ENCODE results near the gene CDK14.

CDK14 gene

GRCh38 chr7:91066627-91067026 lies 470.5 kb downstream of the CDK14 start:
- H3K27ac ChIP-seq (ENCODE audit: low read length): no peak overlapping the region
- H3K9me2 ChIP-seq (replicated peaks; ENCODE audit: insufficient read depth, low read length): no peaks in the 10 kb centered on the region
- no peak overlapping the region for H3K9ac ChIP-seq (ENCODE audit: low read length)
- no peaks in the 10 kb centered on the region; the same call in 1 of the 2 replicates for H4K20me1 ChIP-seq (ENCODE audit: insufficient read depth, low read length)
- no peaks in the 10 kb centered on the region; the same call in 1 of the 2 replicates for H3F3A ChIP-seq (ENCODE audit: insufficient read depth, low read length)
- H3K4me1 ChIP-seq (ENCODE audit: low read length): no peaks in the 10 kb centered on the region
- H3K9me3 ChIP-seq (replicated peaks; ENCODE audit: insufficient read depth, low read length): no peaks in the 10 kb centered on the region
- H3K4me3 ChIP-seq (ENCODE audit: low read length): no peak overlapping the region
- H2AFZ ChIP-seq (ENCODE audit: low read length): no peak overlapping the region
- peaks cover 4% of the 10 kb centered on the region; the same call in 1 of the 2 replicates for H3K79me2 ChIP-seq (ENCODE audit: low read length)
- DNase-seq: no peak
- TF ChIP-seq CTCF (IDR thresholded peaks at IDR 0.05; ENCODE audit: low read length) (no peak), EZH2 (optimal IDR thresholded peaks at IDR 0.05; ENCODE audit: low read depth, low read length) (no peak), EZH2phosphoT487 (IDR thresholded peaks at IDR 0.05; ENCODE audit: low read length) (no peak)
- H3K27me3 ChIP-seq (replicated peaks; ENCODE audit: insufficient read depth, low read length): no peaks in the 10 kb centered on the region
- no peaks in the 10 kb centered on the region; the same call in 1 of the 2 replicates for H3K36me3 ChIP-seq (replicated peaks; ENCODE audit: insufficient read depth, low read length)
- H3K4me2 ChIP-seq (ENCODE audit: low read depth, low read length): no peak overlapping the region

GRCh38 chr7:91067242-91067641 lies 471.1 kb downstream of the CDK14 start:
- H3K4me3 ChIP-seq (ENCODE audit: low read length): no peak overlapping the region
- TF ChIP-seq CTCF (IDR thresholded peaks at IDR 0.05; ENCODE audit: low read length) (no peak), EZH2phosphoT487 (IDR thresholded peaks at IDR 0.05; ENCODE audit: low read length) (no peak)
- no peaks in the 10 kb centered on the region; the same call in 1 of the 2 replicates for H3F3A ChIP-seq (ENCODE audit: insufficient read depth, low read length)
- H3K4me1 ChIP-seq (ENCODE audit: low read length): no peaks in the 10 kb centered on the region
- no peak overlapping the region for H3K27ac ChIP-seq (ENCODE audit: low read length)
- H4K20me1 ChIP-seq (ENCODE audit: insufficient read depth, low read length): no peaks in the 10 kb centered on the region; the same call in 1 of the 2 replicates
- no peaks in the 10 kb centered on the region; the same call in 1 of the 2 replicates for H3K36me3 ChIP-seq (replicated peaks; ENCODE audit: insufficient read depth, low read length)
- no peak overlapping the region for H3K4me2 ChIP-seq (ENCODE audit: low read depth, low read length)
- no peaks in the 10 kb centered on the region for H3K9me3 ChIP-seq (replicated peaks; ENCODE audit: insufficient read depth, low read length)
- H3K79me2 ChIP-seq (ENCODE audit: low read length): peaks cover 4% of the 10 kb centered on the region; the same call in 1 of the 2 replicates
- H3K9ac ChIP-seq (ENCODE audit: low read length): no peak overlapping the region
- DNase-seq: no peak
- no peaks in the 10 kb centered on the region for H3K27me3 ChIP-seq (replicated peaks; ENCODE audit: insufficient read depth, low read length)
- no peaks in the 10 kb centered on the region for H3K9me2 ChIP-seq (replicated peaks; ENCODE audit: insufficient read depth, low read length)
- H2AFZ ChIP-seq (ENCODE audit: low read length): no peak overlapping the region

- Histone ChIP-seq H3K27me3 (replicated peaks; ENCODE audit: insufficient read depth, low read length) (no peaks in the 10 kb centered on the region), H3K9me3 (replicated peaks; ENCODE audit: insufficient read depth, low read length) (no peaks in the 10 kb centered on the region), H3K4me2 (ENCODE audit: low read depth, low read length) (no peak overlapping the region), H3K4me1 (ENCODE audit: low read length) (no peaks in the 10 kb centered on the region), H3K27ac (ENCODE audit: low read length) (no peak overlapping the region), H3F3A (ENCODE audit: insufficient read depth, low read length) (no peaks in the 10 kb centered on the region; the same call in 1 of the 2 replicates), H3K36me3 (replicated peaks; ENCODE audit: insufficient read depth, low read length) (no peaks in the 10 kb centered on the region; the same call in 1 of the 2 replicates), H3K79me2 (ENCODE audit: low read length) (peaks cover 4% of the 10 kb centered on the region; the same call in 1 of the 2 replicates), H4K20me1 (ENCODE audit: insufficient read depth, low read length) (no peaks in the 10 kb centered on the region), H2AFZ (ENCODE audit: low read length) (no peak overlapping the region), H3K9me2 (replicated peaks; ENCODE audit: insufficient read depth, low read length) (no peaks in the 10 kb centered on the region), H3K4me3 (ENCODE audit: low read length) (no peak overlapping the region), H3K9ac (ENCODE audit: low read length) (no peak overlapping the region)
- DNase-seq: no peak
- TF ChIP-seq EZH2 (optimal IDR thresholded peaks at IDR 0.05; ENCODE audit: low read depth, low read length) (no peak), EZH2phosphoT487 (IDR thresholded peaks at IDR 0.05; ENCODE audit: low read length) (no peak), CTCF (IDR thresholded peaks at IDR 0.05; ENCODE audit: low read length) (no peak)
Measured at GRCh38 chr7:91068136-91068795, 472.1 kb downstream of the CDK14 start.
